HEK293 (cell line): ENCODE data around the gene HEXIM1.

Experiments used
- CTCF ChIA-PET: fragments of 350-600 bp; formaldehyde crosslinking; extraction: SDS; loops from one replicate; lab custom pipeline; 2021; ENCODE audit warnings: antibody characterized with exemption; lab: Yijun Ruan, JAX
- POLR2A ChIA-PET: fragments of 300-600 bp; formaldehyde crosslinking; extraction: SDS; loops from one replicate; lab custom pipeline; 2020; ENCODE audit warnings: antibody characterized with exemption, inconsistent platforms; lab: Yijun Ruan, JAX
- H3K27ac ChIP-seq: fragments of 200-500 bp; sonication (Bioruptor generic); 2 replicates; pipeline ENCODE4 v1.5.1; 2014; ENCODE audit warnings: low read depth, low read length, control low read depth, inconsistent platforms; ENCODE audit errors: extremely low read depth
- H3K36me3 ChIP-seq, 2 experiments: fragments of 200-500 bp in 1 of 2; sonication (Bioruptor generic) in 1 of 2; 1 replicate in 1 of 2; 2 replicates in 1 of 2; pipeline ENCODE4 v1.5.1; 2014 to 2017; ENCODE audit warnings: inconsistent platforms in 2 of 2, low read length in 2 of 2; ENCODE audit not compliant: control insufficient read depth in 2 of 2, insufficient read depth in 1 of 2
- H3K4me1 ChIP-seq: fragments of 200-500 bp; sonication (Bioruptor generic); 2 replicates; pipeline ENCODE4 v1.5.1; 2014; ENCODE audit warnings: mild to moderate bottlenecking, low read length, inconsistent platforms; ENCODE audit not compliant: control insufficient read depth, insufficient read depth
- H3K4me3 ChIP-seq: 2 replicates; pipeline ENCODE4 v1.5.1; 2011; ENCODE audit warnings: low read depth, mild to moderate bottlenecking, control low read depth, low read length, moderate library complexity
- H3K9me3 ChIP-seq: fragments of 200-500 bp; sonication (Bioruptor generic); 2 replicates; pipeline ENCODE4 v1.5.1; 2014; ENCODE audit warnings: low read depth, low read length, inconsistent platforms; ENCODE audit not compliant: control insufficient read depth, insufficient read depth
- EGR2 ChIP-seq: fragments of 450-650 bp; formaldehyde crosslinking; IDR thresholded peaks from 2 replicates; pipeline ENCODE4 v1.5.1; 2016; ENCODE audit warnings: low read depth, missing biosample characterization, missing genetic modification characterization
- KLF1 ChIP-seq: fragments of 450-650 bp; formaldehyde crosslinking; IDR thresholded peaks from 2 replicates; pipeline ENCODE4 v1.5.1; 2016; ENCODE audit warnings: missing biosample characterization, missing genetic modification characterization
- KLF9 ChIP-seq: fragments of 450-650 bp; formaldehyde crosslinking; IDR thresholded peaks from 2 replicates; pipeline ENCODE4 v1.5.1; 2016; ENCODE audit warnings: missing biosample characterization, missing genetic modification characterization, low read depth
- MEIS1 ChIP-seq: sonication (generic); formaldehyde crosslinking; IDR thresholded peaks from 2 replicates; pipeline ENCODE4 v1.8.1; 2022; ENCODE audit warnings: missing genetic modification reagents, mild to moderate bottlenecking, borderline replicate concordance
- MZF1 ChIP-seq: fragments of 450-650 bp; formaldehyde crosslinking; IDR thresholded peaks from 2 replicates; pipeline ENCODE4 v1.5.1; 2017; ENCODE audit warnings: missing biosample characterization, missing genetic modification characterization, borderline replicate concordance
- YY1 ChIP-seq: fragments of 450-650 bp; formaldehyde crosslinking; IDR thresholded peaks from 2 replicates; pipeline ENCODE4 v1.5.1; 2018; ENCODE audit warnings: missing biosample characterization, missing genetic modification characterization
- ZNF114 ChIP-seq: fragments of 450-650 bp; formaldehyde crosslinking; IDR thresholded peaks from 2 replicates; pipeline ENCODE4 v1.5.0; 2017; ENCODE audit warnings: missing biosample characterization, missing genetic modification characterization
- ZNF146 ChIP-seq: fragments of 450-650 bp; formaldehyde crosslinking; IDR thresholded peaks from 2 replicates; pipeline ENCODE4 v1.5.1; 2016; ENCODE audit warnings: missing biosample characterization, missing genetic modification characterization
- ZNF19 ChIP-seq: fragments of 450-650 bp; formaldehyde crosslinking; IDR thresholded peaks from 2 replicates; pipeline ENCODE4; 2016; ENCODE audit warnings: missing biosample characterization, missing genetic modification characterization, low read depth
- ZNF223 ChIP-seq: fragments of 450-650 bp; formaldehyde crosslinking; IDR thresholded peaks from 2 replicates; pipeline ENCODE4 v1.5.1; 2016; ENCODE audit warnings: missing biosample characterization, missing genetic modification characterization
- ZNF280D ChIP-seq: fragments of 450-650 bp; formaldehyde crosslinking; IDR thresholded peaks from 2 replicates; pipeline ENCODE4 v1.5.1; 2016; ENCODE audit warnings: missing biosample characterization, missing genetic modification characterization
- ZNF416 ChIP-seq: fragments of 450-650 bp; formaldehyde crosslinking; IDR thresholded peaks from 2 replicates; pipeline ENCODE4 v1.5.1; 2016; ENCODE audit warnings: missing biosample characterization, missing genetic modification characterization
- ZNF473 ChIP-seq: fragments of 450-650 bp; formaldehyde crosslinking; IDR thresholded peaks from 2 replicates; pipeline ENCODE4 v1.5.1; 2017; ENCODE audit warnings: missing biosample characterization, missing genetic modification characterization
- ZNF501 ChIP-seq: fragments of 450-650 bp; formaldehyde crosslinking; IDR thresholded peaks from 2 replicates; pipeline ENCODE4 v1.5.1; 2016; ENCODE audit warnings: missing biosample characterization, missing genetic modification characterization
- ZNF514 ChIP-seq: fragments of 450-650 bp; formaldehyde crosslinking; IDR thresholded peaks from 2 replicates; pipeline ENCODE4 v1.5.1; 2016; ENCODE audit warnings: missing biosample characterization, missing genetic modification characterization
- ZNF529 ChIP-seq: fragments of 450-650 bp; formaldehyde crosslinking; IDR thresholded peaks from 2 replicates; pipeline ENCODE4 v1.5.1; 2017; ENCODE audit warnings: missing genetic modification characterization, missing biosample characterization; ENCODE audit not compliant: insufficient replicate concordance
- ZNF558 ChIP-seq: fragments of 450-650 bp; formaldehyde crosslinking; IDR thresholded peaks from 2 replicates; pipeline ENCODE4 v1.5.1; 2016; ENCODE audit warnings: missing biosample characterization, missing genetic modification characterization
- ZNF560 ChIP-seq: fragments of 450-650 bp; formaldehyde crosslinking; IDR thresholded peaks from 2 replicates; pipeline ENCODE4 v1.5.1; 2017; ENCODE audit warnings: missing biosample characterization, missing genetic modification characterization, borderline replicate concordance
- ZNF580 ChIP-seq: fragments of 450-650 bp; formaldehyde crosslinking; IDR thresholded peaks from 2 replicates; pipeline ENCODE4 v1.5.1; 2016; ENCODE audit warnings: missing biosample characterization, missing genetic modification characterization
- ZNF658 ChIP-seq: fragments of 450-650 bp; formaldehyde crosslinking; IDR thresholded peaks from 2 replicates; pipeline ENCODE4; 2016; ENCODE audit warnings: missing biosample characterization, missing genetic modification characterization
- ZNF701 ChIP-seq: fragments of 450-650 bp; formaldehyde crosslinking; IDR thresholded peaks from 2 replicates; pipeline ENCODE4 v1.5.1; 2016; ENCODE audit warnings: missing biosample characterization, missing genetic modification characterization
- ZNF777 ChIP-seq: fragments of 450-650 bp; formaldehyde crosslinking; IDR thresholded peaks from 2 replicates; pipeline ENCODE4 v1.5.1; 2017; ENCODE audit warnings: missing biosample characterization, missing genetic modification characterization, borderline replicate concordance
- TF ChIP-seq, protein P1 (sequence below): fragments of 450-650 bp; formaldehyde crosslinking; conservative IDR thresholded peaks from 2 replicates; pipeline ENCODE4 v1.5.1; 2016; ENCODE audit warnings: low read depth, missing biosample characterization, missing genetic modification characterization
- TF ChIP-seq, protein P2 (sequence below): fragments of 450-650 bp; formaldehyde crosslinking; IDR thresholded peaks from 2 replicates; pipeline ENCODE4 v1.5.1; 2016; ENCODE audit warnings: missing biosample characterization, missing genetic modification characterization

The HEXIM1 gene

DNA sequence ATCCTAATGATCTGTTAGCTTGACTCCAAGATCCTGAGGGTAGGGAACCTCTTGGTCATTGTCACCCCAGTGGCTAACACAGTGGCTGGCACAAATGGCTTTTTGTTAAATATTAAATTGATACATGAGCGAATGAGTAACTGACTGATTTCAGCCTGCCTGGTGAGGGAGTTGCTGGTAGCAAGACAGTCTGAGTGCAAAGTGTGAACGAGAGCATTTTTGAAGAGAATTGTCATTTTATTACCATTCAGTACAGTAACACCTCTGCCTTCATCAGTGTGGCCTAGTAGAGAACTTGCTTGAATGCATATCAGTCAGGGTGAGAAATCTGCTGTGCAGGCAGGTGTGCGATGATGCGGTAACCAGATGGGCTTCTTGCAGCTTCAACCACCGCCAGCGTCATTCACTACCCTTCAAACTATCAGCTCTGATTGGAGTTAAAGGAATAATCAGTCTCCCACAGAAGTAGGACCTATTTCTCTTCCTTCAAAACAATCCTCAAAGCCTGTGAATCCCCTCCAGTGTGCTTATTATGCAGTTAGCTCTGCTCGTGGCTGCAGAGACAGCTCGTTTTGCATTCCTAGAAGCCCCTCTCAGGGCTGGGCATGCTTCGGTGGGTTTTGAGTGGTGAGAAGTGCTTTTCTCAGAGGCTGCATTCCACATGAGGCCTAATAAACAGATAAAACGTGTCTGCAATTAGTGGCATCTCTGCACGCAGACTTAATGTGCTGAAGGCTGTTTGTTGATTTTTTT, 42.4 kb downstream of the HEXIM1 start (continued):
- no peak for TF ChIP-seq ZNF777 (tag by site-specific recombination)
- no peak for TF ChIP-seq ZNF514 (tag by site-specific recombination)
- TF ChIP-seq ZNF416 (tag by site-specific recombination), result no peak
- TF ChIP-seq ZNF19, result no peak
- no peak for TF ChIP-seq ZNF501 (tag by site-specific recombination)

DNA sequence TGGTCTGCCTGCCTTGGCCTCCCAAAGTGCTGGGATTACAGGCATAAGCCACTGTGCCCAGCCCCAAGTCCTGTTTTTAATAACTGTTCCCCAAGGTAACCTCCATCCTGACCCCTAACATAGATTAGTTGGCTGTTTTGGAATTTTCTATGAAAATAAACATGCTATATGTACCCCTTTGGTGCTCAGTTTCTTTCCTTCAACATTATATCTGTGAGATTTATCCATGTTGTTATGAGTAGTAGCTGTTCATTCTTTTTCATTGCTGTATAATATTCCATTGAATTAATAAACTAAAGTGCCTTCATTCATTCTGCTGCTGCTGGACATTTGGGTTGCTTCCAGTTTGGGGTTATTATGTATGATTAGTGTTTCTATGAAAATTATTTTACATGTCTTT, 47.1 kb downstream of the HEXIM1 start:
- H3K27ac ChIP-seq, result no peak overlapping the region

GRCh38 chr17:45197108-45197507, 48.8 kb downstream of the HEXIM1 start:
- ChIA-PET CTCF (interaction anchor here (0.6 to 10.8 kb wide), 46 partner anchors 9 to 449 kb away, joined by 3 to 301 read pairs (median 6); partner anchors contain the start of genes ACBD4, HEXIM1 and HEXIM2), POLR2A (interaction anchor here (0.6 to 10.4 kb wide), 8 partner anchors 24 to 114 kb away, joined by 3 to 213 read pairs (median 4); partner anchors contain the start of genes ACBD4, HEXIM1 and HEXIM2)
- H3K27ac ChIP-seq, result peak overlapping the region; percentile 34
- H3K4me3 ChIP-seq, result no peak overlapping the region
- peaks cover 6% of the 10 kb centered on the region for H3K4me1 ChIP-seq
- no peaks in the 10 kb centered on the region for H3K36me3 ChIP-seq
- H3K9me3 ChIP-seq, result no peaks in the 10 kb centered on the region
- TF ChIP-seq ZNF560 (tag by site-specific recombination) (no peak), ZNF558 (no peak), ZNF473 (tag by site-specific recombination) (no peak), KLF9 (tag by site-specific recombination) (no peak), ZNF658 (tag by site-specific recombination) (no peak), YY1 (tag by site-specific recombination) (no peak), EGR2 (tag by site-specific recombination) (no peak)
- TF ChIP-seq, protein P1, sequence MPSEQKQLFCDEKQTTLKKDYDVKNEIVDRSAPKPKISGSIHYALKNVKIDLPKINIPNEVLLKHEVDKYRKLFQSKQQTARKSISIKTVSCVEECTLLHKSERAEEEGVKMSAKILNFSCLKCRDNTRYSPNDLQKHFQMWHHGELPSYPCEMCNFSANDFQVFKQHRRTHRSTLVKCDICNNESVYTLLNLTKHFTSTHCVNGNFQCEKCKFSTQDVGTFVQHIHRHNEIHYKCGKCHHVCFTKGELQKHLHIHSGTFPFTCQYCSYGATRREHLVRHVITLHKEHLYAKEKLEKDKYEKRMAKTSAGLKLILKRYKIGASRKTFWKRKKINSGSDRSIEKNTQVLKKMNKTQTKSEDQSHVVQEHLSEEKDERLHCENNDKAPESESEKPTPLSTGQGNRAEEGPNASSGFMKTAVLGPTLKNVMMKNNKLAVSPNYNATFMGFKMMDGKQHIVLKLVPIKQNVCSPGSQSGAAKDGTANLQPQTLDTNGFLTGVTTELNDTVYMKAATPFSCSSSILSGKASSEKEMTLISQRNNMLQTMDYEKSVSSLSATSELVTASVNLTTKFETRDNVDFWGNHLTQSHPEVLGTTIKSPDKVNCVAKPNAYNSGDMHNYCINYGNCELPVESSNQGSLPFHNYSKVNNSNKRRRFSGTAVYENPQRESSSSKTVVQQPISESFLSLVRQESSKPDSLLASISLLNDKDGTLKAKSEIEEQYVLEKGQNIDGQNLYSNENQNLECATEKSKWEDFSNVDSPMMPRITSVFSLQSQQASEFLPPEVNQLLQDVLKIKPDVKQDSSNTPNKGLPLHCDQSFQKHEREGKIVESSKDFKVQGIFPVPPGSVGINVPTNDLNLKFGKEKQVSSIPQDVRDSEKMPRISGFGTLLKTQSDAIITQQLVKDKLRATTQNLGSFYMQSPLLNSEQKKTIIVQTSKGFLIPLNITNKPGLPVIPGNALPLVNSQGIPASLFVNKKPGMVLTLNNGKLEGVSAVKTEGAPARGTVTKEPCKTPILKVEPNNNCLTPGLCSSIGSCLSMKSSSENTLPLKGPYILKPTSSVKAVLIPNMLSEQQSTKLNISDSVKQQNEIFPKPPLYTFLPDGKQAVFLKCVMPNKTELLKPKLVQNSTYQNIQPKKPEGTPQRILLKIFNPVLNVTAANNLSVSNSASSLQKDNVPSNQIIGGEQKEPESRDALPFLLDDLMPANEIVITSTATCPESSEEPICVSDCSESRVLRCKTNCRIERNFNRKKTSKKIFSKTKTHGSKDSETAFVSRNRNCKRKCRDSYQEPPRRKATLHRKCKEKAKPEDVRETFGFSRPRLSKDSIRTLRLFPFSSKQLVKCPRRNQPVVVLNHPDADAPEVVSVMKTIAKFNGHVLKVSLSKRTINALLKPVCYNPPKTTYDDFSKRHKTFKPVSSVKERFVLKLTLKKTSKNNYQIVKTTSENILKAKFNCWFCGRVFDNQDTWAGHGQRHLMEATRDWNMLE (tag by site-specific recombination), result no peak
- TF ChIP-seq, protein P2, sequence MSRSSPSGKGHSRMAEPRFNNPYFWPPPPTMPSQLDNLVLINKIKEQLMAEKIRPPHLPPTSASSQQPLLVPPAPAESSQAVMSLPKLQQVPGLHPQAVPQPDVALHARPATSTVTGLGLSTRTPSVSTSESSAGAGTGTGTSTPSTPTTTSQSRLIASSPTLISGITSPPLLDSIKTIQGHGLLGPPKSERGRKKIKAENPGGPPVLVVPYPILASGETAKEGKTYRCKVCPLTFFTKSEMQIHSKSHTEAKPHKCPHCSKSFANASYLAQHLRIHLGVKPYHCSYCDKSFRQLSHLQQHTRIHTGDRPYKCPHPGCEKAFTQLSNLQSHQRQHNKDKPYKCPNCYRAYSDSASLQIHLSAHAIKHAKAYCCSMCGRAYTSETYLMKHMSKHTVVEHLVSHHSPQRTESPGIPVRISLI, result no peak

More for the DNA sequence above, 47.1 kb downstream of the HEXIM1 start:
- POLR2A ChIA-PET, result interaction anchor here (0.7 to 10.4 kb wide), 3 partner anchors 34 to 291 kb away, joined by 4 to 213 read pairs (median 5); partner anchors contain the start of genes HEXIM1 and HEXIM2
- H3K4me1 ChIP-seq, result peaks cover 6% of the 10 kb centered on the region
- no peak overlapping the region for H3K4me3 ChIP-seq
- no peaks in the 10 kb centered on the region for H3K9me3 ChIP-seq
- CTCF ChIA-PET, result interaction anchor here (1.6 to 10.8 kb wide), 2 partner anchors 45 to 59 kb away, joined by 13 to 301 read pairs; partner anchors contain the start of gene ACBD4
- no peaks in the 10 kb centered on the region for H3K36me3 ChIP-seq
- TF ChIP-seq ZNF146 (tag by site-specific recombination), result peak; percentile 97
- peak; percentile 55; the same call in 1 of the 2 replicates for TF ChIP-seq ZNF580
- TF ChIP-seq KLF1 (tag by site-specific recombination), result no peak
- no peak for TF ChIP-seq MZF1 (tag by site-specific recombination)
- TF ChIP-seq ZNF529, result no peak
- no peak for TF ChIP-seq ZNF114 (tag by site-specific recombination)
- no peak for TF ChIP-seq MEIS1 (CRISPR knock-in tag)
- 0 out of 2 replicates have a peak, but pooled peaks have one; percentile 45 for TF ChIP-seq ZNF701 (tag by site-specific recombination)
- 0 out of 2 replicates have a peak, but pooled peaks have one; percentile 27 for TF ChIP-seq ZNF280D
- no peak for TF ChIP-seq ZNF223 (tag by site-specific recombination)
